Stimulated activated naive B cell treated with anti-CD40 and anti-IgM and Interleukin-4, amounts not matched to agents 10 μg/mL and 1 μg/mL and 100 μg/mL, for 72 hours (primary cell): ENCODE results near the gene CCDC85C.

ENCODE experiments used
- ATAC-seq, 2 donors: fragments of 150-1000 bp; cut with Tn5 transposase; replicated peaks; 2 replicates each; pipeline ENCODE4 v1.10.0; 2021; ENCODE audit warnings: moderate library complexity in 1 of 2
- DNase-seq: peaks from one replicate; pipeline ENCODE4 v3.0.0; 2021
- H3K27ac Mint-ChIP-seq: one replicate; pipeline ENCODE4 v1.8.0; 2022; ENCODE audit warnings: mild to moderate bottlenecking, mixed read lengths
- H3K27me3 Mint-ChIP-seq, 2 donors: one replicate each; pipeline ENCODE4 v1.8.0; 2022; ENCODE audit warnings: mixed read lengths in 2 of 2
- H3K36me3 Mint-ChIP-seq, 2 donors: one replicate each; pipeline ENCODE4 v1.8.0; 2022; ENCODE audit warnings: mixed read lengths in 2 of 2, mild to moderate bottlenecking in 1 of 2
- H3K4me1 Mint-ChIP-seq, 2 donors: one replicate each; pipeline ENCODE4 v1.8.0; 2022; ENCODE audit warnings: mixed read lengths in 2 of 2, mild to moderate bottlenecking in 1 of 2
- H3K4me3 Mint-ChIP-seq, 2 donors: one replicate each; pipeline ENCODE4 v1.8.0; 2022; ENCODE audit warnings: mild to moderate bottlenecking in 2 of 2, mixed read lengths in 2 of 2, moderate library complexity in 1 of 2
- H3K9me3 Mint-ChIP-seq, 2 donors: one replicate each; pipeline ENCODE4 v1.8.0; 2022; ENCODE audit warnings: mixed read lengths in 2 of 2, mild to moderate bottlenecking in 1 of 2

CCDC85C gene

DNA sequence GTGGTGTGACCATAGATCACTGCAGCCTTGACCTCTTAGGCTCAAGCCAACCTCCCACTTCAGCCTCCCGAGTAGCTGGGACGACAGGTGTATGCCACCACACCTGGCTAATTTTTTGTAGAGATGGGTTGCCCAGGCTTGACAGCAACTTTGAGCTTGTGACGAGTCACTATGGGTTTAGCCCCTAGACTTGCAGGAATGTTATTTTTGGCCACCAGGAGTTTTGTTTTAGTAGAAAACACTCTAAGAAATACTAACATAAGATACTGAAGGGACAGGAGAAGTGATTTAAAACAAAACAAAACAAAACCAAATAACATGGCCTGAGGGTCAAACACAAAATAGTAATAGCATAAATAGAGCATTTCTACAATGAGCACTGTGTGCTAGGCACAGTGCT is 149.8 kb downstream of the CCDC85C start:
- Mint-ChIP-seq H3K27ac (no peak overlapping the region), H3K9me3 (no peaks in the 10 kb centered on the region), H3K36me3 (peaks cover 14 to 45% of the 10 kb centered on the region in 2 donors), H3K4me3 (no peak overlapping the region), H3K27me3 (no peaks in the 10 kb centered on the region), H3K4me1 (no peaks in the 10 kb centered on the region)
- DNase-seq (no peak), ATAC-seq (no peak)

DNA sequence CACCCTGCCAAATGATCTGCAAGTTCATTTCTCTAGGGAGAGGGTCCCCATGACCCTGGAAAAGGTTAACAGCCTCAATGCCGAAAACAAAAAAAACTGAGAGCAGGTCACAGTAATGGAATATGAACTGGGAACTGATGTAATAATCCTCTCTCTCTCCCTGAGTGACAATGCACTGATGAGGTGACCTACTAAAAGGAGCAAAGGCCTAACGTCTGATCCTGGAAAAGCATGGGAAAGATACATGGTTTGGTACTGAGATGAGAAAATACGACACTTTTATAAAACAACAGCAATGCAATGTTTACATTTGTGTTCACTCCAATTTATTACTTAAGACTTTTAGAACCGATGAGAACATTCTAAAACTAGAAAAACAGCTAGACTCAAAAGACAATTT is 151.0 kb downstream of the CCDC85C start:
- DNase-seq = no peak
- ATAC-seq = no peak
- H3K4me1 Mint-ChIP-seq = no peaks in the 10 kb centered on the region
- H3K36me3 Mint-ChIP-seq = peaks cover 15 to 53% of the 10 kb centered on the region in 2 donors
- no peaks in the 10 kb centered on the region for H3K9me3 Mint-ChIP-seq
- H3K4me3 Mint-ChIP-seq = no peak overlapping the region
- H3K27me3 Mint-ChIP-seq = no peaks in the 10 kb centered on the region
- H3K27ac Mint-ChIP-seq = no peak overlapping the region

DNA sequence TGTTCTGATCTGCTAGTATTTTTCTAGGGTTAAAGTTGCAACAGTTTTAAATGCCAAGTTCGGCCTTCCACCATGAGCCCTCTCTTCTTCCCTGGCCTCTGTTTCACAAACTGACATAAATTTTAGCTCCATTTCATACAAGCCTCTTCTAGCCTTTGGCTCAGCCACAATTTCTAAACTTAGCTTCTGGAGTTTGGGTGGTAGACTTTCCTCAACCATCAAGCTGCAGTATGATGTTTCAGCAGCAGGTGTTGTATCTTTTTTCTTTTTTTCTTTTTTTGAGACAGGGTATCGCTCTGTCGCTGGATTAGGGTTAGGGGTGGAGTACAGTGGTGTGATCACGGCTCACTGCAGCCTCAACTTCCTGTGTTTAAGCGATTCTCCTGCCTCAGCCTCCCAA is 152.8 kb downstream of the CCDC85C start:
- H3K27me3 Mint-ChIP-seq = no peaks in the 10 kb centered on the region
- H3K4me1 Mint-ChIP-seq = no peaks in the 10 kb centered on the region
- H3K9me3 Mint-ChIP-seq = no peaks in the 10 kb centered on the region
- H3K27ac Mint-ChIP-seq = no peak overlapping the region
- peaks cover 15 to 55% of the 10 kb centered on the region in 2 donors for H3K36me3 Mint-ChIP-seq
- H3K4me3 Mint-ChIP-seq = no peak overlapping the region
- DNase-seq = no peak
- no peak for ATAC-seq

DNA sequence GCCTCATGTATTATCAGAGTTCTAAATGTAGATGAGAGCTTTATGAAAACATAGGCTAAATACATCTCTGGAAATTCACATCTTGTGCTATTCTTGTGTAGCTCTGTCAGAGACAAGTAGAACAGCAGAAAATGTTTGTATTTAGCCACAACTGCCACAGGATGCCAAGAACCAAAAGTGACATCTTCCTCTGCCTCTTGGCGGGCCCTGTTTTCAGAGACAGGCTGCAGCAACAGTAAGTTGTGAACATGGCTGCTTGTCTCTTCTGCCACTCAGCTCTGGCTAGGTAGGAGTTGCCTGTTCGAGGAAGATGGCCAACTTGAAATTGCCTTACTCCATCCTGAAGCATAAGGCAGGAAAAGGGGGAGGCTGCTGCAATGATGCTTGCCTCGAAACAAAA is 153.7 kb downstream of the CCDC85C start:
- ATAC-seq (no peak), DNase-seq (no peak)
- no peaks in the 10 kb centered on the region for H3K4me1 Mint-ChIP-seq
- H3K27ac Mint-ChIP-seq = no peak overlapping the region
- H3K36me3 Mint-ChIP-seq = peaks cover 17 to 60% of the 10 kb centered on the region in 2 donors
- H3K4me3 Mint-ChIP-seq = no peak overlapping the region
- no peaks in the 10 kb centered on the region for H3K27me3 Mint-ChIP-seq
- no peaks in the 10 kb centered on the region for H3K9me3 Mint-ChIP-seq
